Fibroblast of skin of left quadriceps (primary cell): Measurements from ENCODE around the gene FAM89A.
"Not testable (repeated sequence)": the region's sequence is repeated elsewhere in the genome, so short reads cannot be mapped to it uniquely, and the experiment has no call there.

ENCODE experiments used
- DNase-seq, 2 experiments: peaks; one replicate each; pipeline ENCODE4 v3.0.0-alpha.2; 2013; ENCODE audit warnings: low read depth in 2 of 2

The FAM89A gene

GRCh38 chr1:231029841-231030240 lies 10.2 kb downstream of the FAM89A start:
- DNase-seq, result no peak

DNA sequence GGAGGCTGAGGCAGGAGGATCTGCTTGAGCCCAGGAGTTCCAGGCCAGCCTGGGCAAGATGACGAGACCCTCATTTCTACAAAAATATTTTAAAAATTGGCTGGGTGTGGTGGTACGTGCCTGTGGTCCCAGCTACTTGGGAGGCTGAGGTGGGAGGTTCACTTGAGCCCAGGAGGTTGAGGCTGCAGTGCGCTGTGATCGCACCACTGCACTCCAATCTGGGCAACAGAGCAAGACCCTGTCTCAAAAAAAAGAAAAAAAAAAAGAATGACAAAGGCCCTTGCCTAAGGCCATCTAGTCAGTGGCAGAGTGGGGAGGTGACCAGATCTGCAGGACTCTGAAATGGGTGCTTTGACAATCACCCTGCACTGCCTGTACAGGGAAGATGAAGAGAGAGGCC lies 10.8 kb downstream of the FAM89A start:
- DNase-seq, result not testable (repeated sequence)

- no peak for DNase-seq
Observed at GRCh38 chr1:231028682-231029081, 11.4 kb downstream of the FAM89A start.

DNA sequence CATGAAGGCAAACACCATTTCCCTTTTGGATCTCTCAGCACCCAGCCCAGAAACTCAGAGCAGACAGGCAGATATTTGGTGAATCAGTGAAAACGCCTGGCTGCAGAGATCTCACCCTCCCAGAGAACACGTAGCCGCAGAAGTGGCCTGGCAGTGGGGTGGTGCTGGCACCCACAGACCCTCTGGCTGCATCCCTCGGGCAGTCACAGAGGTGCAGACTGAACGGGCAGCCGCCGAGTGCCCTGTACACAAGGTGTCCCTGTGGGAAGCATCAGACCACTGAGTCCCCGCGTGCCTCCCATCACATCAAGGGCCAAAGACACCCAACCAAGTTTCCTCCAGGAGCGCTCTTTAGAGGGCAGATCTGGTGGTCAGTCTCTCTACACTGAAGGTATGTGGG lies 12.1 kb downstream of the FAM89A start:
- DNase-seq, result no peak

- DNase-seq, result no peak
Observed at GRCh38 chr1:231027136-231027925, 12.7 kb downstream of the FAM89A start.

DNA sequence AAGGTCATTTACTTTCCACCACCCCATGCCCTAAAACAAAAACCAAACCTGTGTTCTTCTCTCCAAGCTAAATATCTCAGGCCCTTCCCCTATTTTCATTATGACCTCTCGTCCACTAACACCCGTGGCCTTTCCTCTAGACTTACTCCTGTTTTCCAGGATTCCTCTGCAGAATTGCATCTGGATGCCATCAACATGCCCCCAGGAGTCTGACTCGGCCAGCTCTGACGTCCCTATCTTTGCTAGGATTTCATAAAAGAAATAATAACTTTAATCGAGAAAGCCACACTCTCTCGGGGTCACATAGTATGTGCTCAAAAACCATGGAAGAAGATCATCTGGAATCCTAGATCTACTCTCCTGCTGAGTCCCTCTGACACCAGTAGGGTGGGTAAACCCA lies 13.5 kb downstream of the FAM89A start:
- DNase-seq, result no peak

DNA sequence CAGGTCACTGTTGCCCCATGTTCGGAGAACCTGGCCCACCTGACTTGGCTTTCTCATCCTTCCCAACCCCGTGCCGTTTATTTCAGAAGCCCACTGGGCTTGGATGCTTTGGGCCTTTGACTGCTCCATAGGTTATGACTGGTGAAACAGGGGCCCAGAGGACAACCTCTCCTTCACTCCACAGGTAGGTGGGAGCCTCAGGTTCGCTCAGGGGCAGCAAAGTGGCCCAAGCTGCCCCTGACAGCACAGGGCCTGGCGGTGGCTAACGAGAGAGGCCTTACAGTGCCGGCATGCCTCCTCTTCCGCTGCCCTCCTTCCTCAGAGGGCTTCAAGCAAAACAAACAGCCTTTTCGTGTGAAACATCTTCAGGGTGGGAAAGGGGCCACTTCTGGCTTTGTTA lies 16.9 kb downstream of the FAM89A start:
- no peak for DNase-seq

DNA sequence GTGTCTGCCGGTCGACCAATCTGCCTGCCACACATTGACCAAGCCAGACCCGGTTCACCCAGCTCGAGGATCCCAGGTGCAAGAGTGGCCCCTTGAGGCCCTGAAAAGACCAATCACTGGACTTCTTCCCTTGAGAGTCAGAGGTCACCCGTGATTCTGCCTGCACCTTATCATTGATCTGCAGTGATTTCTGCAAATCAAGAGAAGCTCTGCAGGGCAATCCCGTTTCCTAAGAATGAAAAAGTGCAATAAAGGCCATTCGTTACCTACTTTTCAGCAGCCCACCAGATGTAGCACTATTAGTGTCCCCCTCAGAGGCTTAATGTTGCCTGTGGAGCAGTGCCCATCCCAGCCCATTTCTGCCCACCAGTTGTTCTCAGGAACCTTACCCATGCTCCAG lies 17.5 kb downstream of the FAM89A start:
- DNase-seq, result not testable (repeated sequence)

DNA sequence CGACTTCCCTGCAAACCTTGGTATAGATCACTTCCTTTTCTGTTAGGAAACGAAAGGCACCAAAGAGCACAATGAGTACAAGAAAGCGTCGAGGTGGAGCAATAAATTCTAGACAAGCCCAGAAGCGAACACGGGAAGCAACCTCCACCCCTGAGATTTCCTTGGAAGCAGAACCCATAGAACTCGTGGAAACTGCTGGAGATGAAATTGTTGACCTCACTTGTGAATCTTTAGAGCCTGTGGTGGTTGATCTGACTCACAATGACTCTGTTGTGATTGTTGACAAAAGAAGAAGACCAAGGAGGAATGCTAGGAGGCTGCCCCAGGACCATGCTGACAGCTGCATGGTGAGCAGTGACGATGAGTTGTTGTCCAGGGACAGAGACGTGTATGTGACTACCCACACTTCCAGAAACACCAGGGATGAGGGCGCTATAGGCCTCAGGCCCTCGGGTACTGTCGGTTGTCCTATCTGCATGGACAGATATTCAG lies 18.5 kb downstream of the FAM89A start:
- no peak for DNase-seq

GRCh38 chr1:231020816-231021215 lies 19.2 kb downstream of the FAM89A start:
- DNase-seq, result no peak

DNA sequence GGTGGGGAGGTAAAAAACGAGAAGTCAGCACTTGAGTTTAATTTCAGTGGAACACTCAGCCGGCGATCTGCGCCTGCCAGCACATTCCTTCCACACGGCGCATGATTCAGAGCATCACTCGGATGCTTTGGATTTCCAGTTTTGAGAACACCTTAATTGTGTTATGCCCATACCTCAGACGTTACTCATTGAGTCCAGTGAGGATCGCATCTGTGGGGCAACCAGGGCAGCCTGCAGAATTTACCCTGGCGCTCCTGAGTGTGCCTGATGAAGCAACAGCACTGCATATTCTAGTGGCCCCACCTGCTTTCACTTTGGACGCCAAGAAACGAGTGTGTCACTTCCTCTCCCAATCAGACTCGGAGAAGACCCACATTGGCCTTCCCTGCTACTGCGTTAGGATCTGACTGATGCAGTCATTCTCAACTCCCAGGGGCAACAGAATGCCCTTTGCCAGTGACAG lies 19.9 kb downstream of the FAM89A start:
- no peak for DNase-seq

DNA sequence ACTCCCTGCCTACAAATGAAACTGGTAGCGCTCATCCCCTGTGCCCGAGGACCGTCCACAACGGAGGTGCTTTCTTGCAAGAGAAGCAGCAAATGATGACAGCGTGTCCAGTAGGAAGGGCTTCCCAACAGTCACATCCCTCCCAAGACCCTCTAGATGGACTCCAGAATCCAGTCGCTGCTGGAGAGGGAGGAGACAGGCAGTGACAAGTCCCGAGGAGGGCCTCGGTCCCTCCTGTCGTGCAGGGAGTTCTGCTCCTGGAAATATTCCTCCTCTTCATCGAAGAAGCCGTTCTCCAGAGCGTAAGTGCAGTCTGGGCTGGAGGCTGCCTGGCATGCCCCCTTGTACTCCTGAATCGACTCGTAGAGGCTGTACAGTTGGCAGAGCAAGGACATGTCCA lies 20.3 kb downstream of the FAM89A start:
- no peak for DNase-seq

DNA sequence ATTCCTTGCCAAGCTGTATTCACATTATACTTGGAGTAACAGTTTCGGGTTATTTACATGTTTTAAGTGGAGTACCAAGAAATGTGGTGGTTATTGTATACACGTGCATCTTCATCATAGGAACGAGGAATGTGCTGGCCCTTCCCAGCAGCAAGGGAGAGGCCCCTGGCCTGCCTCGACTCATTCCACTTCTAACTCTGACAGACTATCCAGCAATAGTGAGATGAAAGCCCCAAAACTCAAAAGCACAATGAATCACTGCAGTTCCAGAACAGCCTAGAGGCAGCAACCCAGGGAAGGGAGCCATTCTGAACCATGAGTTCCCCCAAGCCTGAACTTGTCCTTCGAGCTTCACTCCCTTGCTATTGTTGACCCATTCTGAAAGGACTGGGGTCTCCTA lies 23.1 kb downstream of the FAM89A start:
- DNase-seq, result no peak

DNA sequence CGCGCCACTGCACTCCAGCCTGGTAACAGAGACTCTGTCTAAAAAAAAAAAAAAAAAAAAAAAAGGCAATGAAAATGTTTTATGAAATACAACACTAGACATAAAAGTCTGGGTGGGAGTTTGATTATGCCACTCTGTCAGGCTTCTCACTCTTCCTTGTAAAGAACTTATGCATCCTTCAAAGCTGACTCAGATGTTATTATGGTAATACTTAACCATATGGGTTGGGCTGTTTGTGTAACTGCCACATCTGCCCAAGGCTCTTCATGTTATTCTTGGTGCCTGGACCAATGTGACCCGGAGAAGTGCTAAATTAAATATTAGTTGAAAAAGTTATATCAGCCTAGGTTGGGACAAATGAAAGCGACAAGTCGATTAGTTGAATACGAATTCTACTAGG lies 23.8 kb downstream of the FAM89A start:
- DNase-seq, result no peak

DNA sequence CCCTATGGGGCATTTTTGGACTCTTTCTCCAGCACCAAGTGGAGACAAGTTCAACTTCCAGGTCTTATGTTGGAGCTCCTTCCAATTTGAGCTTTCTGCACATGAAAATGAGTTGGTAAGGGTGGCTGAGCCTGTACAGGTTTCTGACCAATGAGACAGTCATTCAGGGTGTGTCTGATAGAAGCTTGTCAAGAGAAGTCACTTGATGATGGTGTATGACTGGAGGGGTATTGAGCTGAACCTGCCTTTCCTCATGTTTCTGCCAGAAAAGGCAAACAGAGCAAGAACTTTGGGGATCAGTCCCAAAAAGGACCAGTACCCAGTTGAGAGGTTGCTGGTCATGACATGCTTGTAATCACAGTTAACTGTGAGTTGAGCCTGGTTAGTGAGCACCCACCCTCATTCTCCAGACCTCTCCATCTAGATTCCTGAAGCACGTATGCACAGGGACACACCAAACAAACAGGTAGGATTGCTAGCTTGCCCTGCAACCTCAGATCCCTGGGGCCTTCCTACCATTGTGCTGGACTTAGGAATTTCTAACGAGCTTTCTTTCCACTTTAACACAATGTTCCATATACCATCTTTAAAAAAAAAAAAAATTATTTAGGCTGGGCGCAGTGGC lies 26.6 kb downstream of the FAM89A start:
- DNase-seq, result no peak

DNA sequence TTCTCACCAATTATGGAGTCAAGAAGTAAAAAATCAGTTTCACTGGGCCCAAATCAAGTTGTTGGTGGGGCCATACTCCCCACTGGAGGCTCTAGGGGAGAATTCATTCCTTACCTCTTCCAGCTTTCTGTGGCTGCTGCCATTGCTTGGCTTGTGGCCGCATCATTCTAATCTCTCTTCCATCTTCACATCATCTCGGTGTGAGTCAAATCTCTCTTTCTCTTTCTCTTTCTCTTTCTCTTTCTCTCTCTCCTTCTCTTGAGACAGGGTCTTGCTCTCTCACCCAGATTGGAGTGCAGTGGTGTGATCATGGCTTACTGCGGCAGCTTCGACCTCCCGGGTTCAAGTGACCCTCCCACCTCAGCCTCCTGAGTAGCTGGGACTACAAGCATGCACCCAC lies 28.1 kb downstream of the FAM89A start:
- no peak for DNase-seq

- DNase-seq, result no peak
Observed at GRCh38 chr1:231011360-231011759, 28.7 kb downstream of the FAM89A start.

GRCh38 chr1:231007535-231007934 lies 32.5 kb downstream of the FAM89A start:
- not testable (repeated sequence) for DNase-seq

GRCh38 chr1:231001892-231002291 lies 38.2 kb downstream of the FAM89A start:
- DNase-seq, result no peak

- DNase-seq, result no peak
Observed at GRCh38 chr1:231000639-231001038, 39.4 kb downstream of the FAM89A start.

GRCh38 chr1:231000201-231000600 lies 39.9 kb downstream of the FAM89A start:
- no peak for DNase-seq

DNA sequence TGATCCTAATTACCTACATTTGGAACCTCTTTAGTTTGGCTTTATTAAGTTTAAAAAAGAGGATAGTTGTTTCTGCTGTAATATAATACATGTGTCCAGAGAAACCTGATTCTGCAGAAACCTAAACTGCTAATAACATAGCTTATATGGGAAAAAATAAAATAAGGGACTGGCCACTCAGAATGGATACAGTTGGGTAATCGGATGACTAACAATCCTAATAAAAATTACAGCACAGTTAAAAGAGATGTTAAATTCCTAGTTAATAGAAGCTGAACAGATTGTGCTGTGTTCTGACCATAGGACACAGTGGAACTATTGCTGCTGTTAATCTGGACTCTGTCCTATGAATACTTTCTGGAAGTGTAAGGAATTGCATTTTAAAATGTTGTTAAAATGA lies 45.2 kb downstream of the FAM89A start:
- no peak for DNase-seq

DNA sequence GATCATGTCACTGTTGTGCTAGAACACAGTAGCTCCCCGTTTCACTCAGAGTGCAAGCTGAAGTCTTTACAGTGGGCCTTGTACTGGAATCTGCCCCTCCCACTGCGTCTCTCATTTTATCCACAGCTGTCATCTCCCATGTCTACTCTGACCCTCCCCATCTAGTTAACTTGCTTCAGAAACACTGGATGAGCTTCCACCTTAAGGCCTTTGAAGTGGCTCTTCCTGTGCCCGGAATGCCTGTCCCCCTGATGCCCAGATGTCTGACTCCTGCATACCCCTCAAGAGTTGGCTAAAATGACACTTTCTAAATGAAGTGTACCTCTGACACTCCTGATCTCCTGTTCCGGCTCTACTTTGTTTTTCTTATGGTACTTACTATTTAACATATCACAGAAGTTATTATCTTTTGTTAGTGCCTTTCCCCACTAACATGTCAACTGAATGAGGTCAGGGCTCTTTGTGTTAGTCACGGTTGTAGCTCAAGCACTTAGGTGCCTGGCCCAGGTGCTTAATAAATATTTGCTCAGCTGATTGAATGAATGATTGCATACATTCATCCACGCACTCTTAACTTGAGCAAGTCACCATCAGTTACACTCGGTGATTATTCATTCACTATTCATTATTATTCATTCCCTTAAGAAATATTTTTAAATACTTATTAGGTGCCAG lies 47.8 kb downstream of the FAM89A start:
- no peak for DNase-seq
